GM12878 (cell line): ENCODE data around the gene CCDC137. TPM values are rescaled to one million over a fixed set of nuclear protein-coding genes. Genes with fewer than 3 reads are reported as not detected.

Experiments
- ATF7 ChIP-seq: fragments of 450-650 bp; IDR thresholded peaks from 2 replicates; pipeline ENCODE4 v1.6.1; 2016; ENCODE audit warnings: low read depth, mild to moderate bottlenecking
- BCL11A ChIP-seq: IDR thresholded peaks from 2 replicates; pipeline ENCODE4 v1.6.1; 2011; ENCODE audit warnings: low read depth, low read length
- BHLHE40 ChIP-seq, 2 experiments: fragments of 450-650 bp in 1 of 2; IDR thresholded peaks; 2 replicates each; pipeline ENCODE4 v1.6.1; 2011 to 2017; ENCODE audit warnings: low read depth in 2 of 2, borderline replicate concordance in 1 of 2, improper control_type of control experiment in 1 of 2, low read length in 1 of 2, mild to moderate bottlenecking in 1 of 2
- BMI1 ChIP-seq: fragments of 450-650 bp; IDR thresholded peaks from 2 replicates; pipeline ENCODE4 v1.6.1; 2016; ENCODE audit warnings: mild to moderate bottlenecking, moderate library complexity, borderline replicate concordance
- CHD4 ChIP-seq: fragments of 200-600 bp; sonication (generic); IDR thresholded peaks from 2 replicates; pipeline ENCODE4 v1.6.1; 2016; ENCODE audit warnings: mild to moderate bottlenecking
- CREM ChIP-seq: IDR thresholded peaks from 2 replicates; pipeline ENCODE4 v1.6.1; 2014; ENCODE audit warnings: antibody characterized with exemption, low read depth
- CTCF ChIP-seq, 3 experiments: IDR thresholded peaks in 2 of 3; conservative IDR thresholded peaks in 1 of 3; 2 replicates each; pipeline ENCODE4 v1.5.1; 2011; ENCODE audit warnings: low read depth in 3 of 3, low read length in 3 of 3, mild to moderate bottlenecking in 3 of 3, control low read depth in 2 of 3, moderate library complexity in 2 of 3, inconsistent platforms in 1 of 3, mixed read lengths in 1 of 3; ENCODE audit not compliant: control insufficient read depth in 2 of 3, insufficient read depth in 1 of 3; ENCODE audit errors: extremely low read depth in 1 of 3
- HCFC1 ChIP-seq: fragments of 150-350 bp; IDR thresholded peaks from 2 replicates; pipeline ENCODE4 v1.6.1; 2014; ENCODE audit warnings: low read length
- KAT2A ChIP-seq: conservative IDR thresholded peaks from 2 replicates; pipeline ENCODE4 v1.6.1; 2011; ENCODE audit warnings: low read depth, low read length; ENCODE audit not compliant: control insufficient read depth
- MEF2B ChIP-seq: fragments of 450-650 bp; IDR thresholded peaks from 2 replicates; pipeline ENCODE4 v1.6.1; 2018; ENCODE audit warnings: mild to moderate bottlenecking, moderate library complexity; ENCODE audit not compliant: partially characterized antibody, poor library complexity, severe bottlenecking
- MTA3 ChIP-seq: IDR thresholded peaks from 2 replicates; pipeline ENCODE4 v1.6.1; 2012; ENCODE audit warnings: low read length, inconsistent platforms, borderline replicate concordance
- MYB ChIP-seq: fragments of 150-350 bp; IDR thresholded peaks from 2 replicates; pipeline ENCODE4 v1.6.1; 2014; ENCODE audit warnings: mild to moderate bottlenecking, low read depth, low read length, borderline replicate concordance
- MYC ChIP-seq: IDR thresholded peaks from 2 replicates; pipeline ENCODE4 v1.6.1; 2011; ENCODE audit warnings: mild to moderate bottlenecking, low read length, moderate library complexity, inconsistent platforms; ENCODE audit not compliant: insufficient read depth, insufficient replicate concordance, insufficient read length, severe bottlenecking
- NFYA ChIP-seq: IDR thresholded peaks from 2 replicates; pipeline ENCODE4 v1.6.1; 2011; ENCODE audit warnings: low read depth, mild to moderate bottlenecking, low read length, improper control_type of control experiment, borderline replicate concordance
- NKRF ChIP-seq: fragments of 450-650 bp; conservative IDR thresholded peaks from 2 replicates; pipeline ENCODE4 v1.6.1; 2017; ENCODE audit warnings: mild to moderate bottlenecking, moderate library complexity
- SMAD5 ChIP-seq: IDR thresholded peaks from 2 replicates; pipeline ENCODE4 v1.6.1; 2016; ENCODE audit warnings: antibody characterized with exemption, low read depth
- SREBF2 ChIP-seq: IDR thresholded peaks from 2 replicates; pipeline ENCODE4 v1.6.1; 2012; ENCODE audit warnings: mild to moderate bottlenecking, low read length
- TBL1XR1 ChIP-seq: IDR thresholded peaks from 2 replicates; pipeline ENCODE4 v1.6.1; 2012; ENCODE audit warnings: low read depth, low read length, improper control_type of control experiment
- YBX1 ChIP-seq: fragments of 450-650 bp; IDR thresholded peaks from 2 replicates; pipeline ENCODE4 v1.6.1; 2016; ENCODE audit warnings: antibody characterized with exemption
- ZBED1 ChIP-seq: IDR thresholded peaks from 2 replicates; pipeline ENCODE4 v1.6.1; 2016; ENCODE audit warnings: borderline replicate concordance
- ZBTB11 ChIP-seq: fragments of 450-650 bp; formaldehyde crosslinking; IDR thresholded peaks from 2 replicates; pipeline ENCODE4 v1.5.0; 2022; ENCODE audit warnings: mild to moderate bottlenecking, missing genetic modification characterization
- polyA plus RNA-seq, 11 experiments: library from polyadenylated mRNA; depleted of rRNA in 4 of 11; unstranded in 6 of 11; stranded (reverse) in 5 of 11; fragments of >200 nt; fragmentation: Nextera tagmentation in 4 of 11; fragmentation: Illumina TruSeq in 1 of 11; extraction: Ambion mirVana in 4 of 11; extraction: Trizol in 1 of 11; gene quantifications; 1 replicate in 1 of 11; 2 replicates in 10 of 11; pipeline versions ENCODE4 v1.2.1 to v1.2.3, GENCODE V29; 2011 to 2016; ENCODE audit warnings: inconsistent platforms in 2 of 11, missing spikeins in 2 of 11, low read depth in 1 of 11
- total RNA-seq, 4 experiments: library from RNA; depleted of rRNA in 3 of 4; stranded (reverse); fragments of >200 nt in 3 of 4; fragmentation: Illumina TruSeq in 1 of 4; extraction: Trizol in 1 of 4; gene quantifications; 2 replicates each; pipeline versions ENCODE4 v1.2.1 to v1.2.3, GENCODE V29; 2013 to 2021

CCDC137 gene
- total and polyA plus RNA-seq, 10 of the 15 experiments (the other 5 are each of a cell fraction or from before 2014, with no cell fraction given) = 2.2 to 45.4 (median 22.1) TPM

GRCh38 chr17:81666342-81667191 is at the start of gene CCDC137, which contains the start of gene OXLD1 (continued):
- TF ChIP-seq BMI1 (no peak), ZBED1 (no peak; the same call in 1 of the 2 replicates), TBL1XR1 (no peak), CHD4 (no peak), MEF2B (no peak), CREM (peak; percentile 9; the same call in 1 of the 2 replicates), ATF7 (no peak), SREBF2 (peak; percentile 47; the same call in 1 of the 2 replicates), ZBTB11 (no peak), NFYA (peak; percentile 19; the same call in 1 of the 2 replicates), MYC (peak; percentile 59), NKRF (peak; percentile 79), BHLHE40 (IDR thresholded peaks at IDR 0.05; ENCODE audit: borderline replicate concordance in 1 of 2, low read depth in 2 of 2, low read length in 1 of 2) (no peak; a peak in 1 of 4 replicates), SMAD5 (peak; percentile 94), BCL11A (no peak), HCFC1 (peak; percentile 65), MYB (no peak), CTCF (IDR thresholded peaks at IDR 0.05 in 2 of 3, conservative IDR thresholded peaks at IDR 0.05 in 1 of 3; ENCODE audit: control insufficient read depth in 2 of 3, extremely low read depth in 1 of 3, insufficient read depth in 1 of 3, low read depth in 3 of 3, low read length in 3 of 3) (no peak), MTA3 (no peak), KAT2A (no peak), YBX1 (no peak)
